HL-60/S4 (cell line): ENCODE measurements around the gene TRPV4.

Experiments
- in situ Hi-C: fragments of 300-500 bp; cut with MboI; formaldehyde crosslinking; loops from 2 replicates; pipeline ENCODE4 v1.14.3; 2022; ENCODE audit warnings: low sequenced_read_pairs

Gene TRPV4

DNA sequence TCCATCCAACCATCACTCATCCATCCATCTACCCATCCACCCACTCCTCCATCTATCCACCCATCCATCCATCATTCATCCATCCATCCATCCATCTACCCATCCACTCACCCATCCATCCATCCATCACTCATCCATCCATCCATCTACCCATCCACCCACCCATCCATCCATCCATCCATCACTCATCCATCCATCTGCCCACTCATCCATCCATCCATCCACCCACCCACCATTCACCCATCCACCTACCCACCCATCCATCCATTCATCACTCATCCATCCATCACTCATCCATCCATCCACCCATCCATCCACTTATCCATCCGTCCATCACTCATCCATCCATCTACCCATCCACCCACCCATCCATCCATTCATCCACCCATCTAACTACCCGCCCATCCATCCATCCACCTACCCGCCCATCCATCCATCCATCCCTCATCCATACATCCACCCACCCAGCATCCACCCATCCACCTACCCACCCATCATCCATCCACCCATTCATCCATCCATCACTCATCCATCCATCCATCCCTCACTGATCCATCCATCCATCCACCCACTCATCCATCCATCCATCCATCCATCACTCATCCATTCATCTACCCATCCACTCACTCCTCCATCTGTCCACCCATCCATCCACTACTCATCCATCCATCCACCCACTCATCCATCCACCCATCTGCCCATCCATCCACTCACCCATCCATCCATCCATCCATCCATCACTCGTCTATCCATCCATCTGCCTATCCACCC, 24.1 kb downstream of the TRPV4 start:
- in situ Hi-C loops: no loop called here

DNA sequence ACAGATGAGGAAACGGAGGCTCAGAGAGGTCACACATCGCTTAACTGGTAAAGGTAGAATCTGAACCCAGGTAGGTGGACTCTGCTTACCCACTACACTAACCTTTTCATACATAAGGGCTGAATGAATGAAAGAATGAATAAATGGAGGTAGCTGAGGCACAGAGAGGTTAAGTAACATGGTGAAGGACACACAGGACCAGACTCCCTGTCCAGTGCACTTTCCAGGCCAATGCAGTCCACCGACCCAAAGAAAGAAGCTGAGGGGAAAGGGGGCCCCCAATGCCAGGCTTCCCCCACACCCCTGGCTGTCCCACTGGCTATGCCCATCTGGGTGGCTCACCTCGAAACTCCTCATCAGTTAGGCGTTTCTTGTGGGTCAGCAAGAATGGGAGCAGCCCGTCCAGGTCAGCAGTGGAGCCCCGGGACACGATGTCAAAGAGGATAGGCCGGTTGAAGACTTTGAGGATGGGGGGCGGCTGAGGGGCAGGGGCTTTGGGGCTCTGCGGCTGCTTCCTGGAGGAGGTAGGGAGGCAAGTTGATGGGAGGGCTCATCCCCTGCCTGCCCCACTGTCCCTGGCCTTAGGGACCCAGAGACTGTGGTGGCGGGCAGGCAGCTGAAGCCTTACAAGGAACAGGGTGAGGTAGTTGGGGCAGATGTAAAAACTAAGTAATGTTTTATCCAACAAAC, 25.1 kb downstream of the TRPV4 start:
- in situ Hi-C loops: no loop called here

DNA sequence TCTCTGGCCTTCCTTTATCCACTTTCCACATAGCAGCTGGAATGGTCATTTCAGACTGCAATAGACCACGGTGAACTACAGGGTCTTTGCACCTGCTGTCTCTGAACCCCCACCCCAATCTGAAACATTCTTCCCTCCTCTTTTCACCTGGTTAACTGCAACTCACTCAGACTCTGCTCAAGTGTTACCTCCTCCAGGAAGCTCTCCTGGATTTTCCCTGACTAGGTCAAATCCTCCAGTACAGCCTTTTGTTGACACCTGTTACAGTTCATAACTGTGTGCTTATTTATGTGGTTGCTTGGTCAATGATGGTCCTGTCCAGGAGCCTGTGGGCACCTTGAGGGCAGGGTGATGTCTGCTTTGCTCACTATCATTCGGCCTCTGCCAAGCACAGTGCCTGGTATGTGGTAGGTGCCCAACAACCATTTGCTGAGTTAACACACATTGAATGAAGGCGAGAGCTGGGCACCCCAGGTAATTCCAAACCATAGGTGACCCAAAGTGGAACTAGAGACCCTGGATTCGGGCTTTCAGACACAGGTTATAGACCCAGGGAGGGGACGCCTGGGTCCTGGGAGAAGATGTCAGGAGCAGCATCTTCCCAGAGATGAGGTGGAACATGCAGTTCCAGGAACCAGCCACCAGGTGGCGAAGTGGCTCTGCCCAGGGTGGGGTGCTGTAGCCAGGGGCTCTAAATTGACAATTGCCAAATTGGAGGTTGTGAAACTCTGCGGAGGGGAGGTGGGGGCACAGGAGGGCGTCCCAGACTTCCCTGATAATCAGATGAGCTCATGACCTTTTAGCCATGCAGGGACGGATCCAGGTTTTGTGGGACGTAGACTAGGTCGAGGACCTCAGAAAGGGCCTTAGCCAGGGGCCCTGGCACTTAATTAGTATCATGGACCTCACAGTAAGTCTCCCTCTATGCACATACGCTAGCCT, 28.1 kb downstream of the TRPV4 start:
- in situ Hi-C loops: no loop called here

DNA sequence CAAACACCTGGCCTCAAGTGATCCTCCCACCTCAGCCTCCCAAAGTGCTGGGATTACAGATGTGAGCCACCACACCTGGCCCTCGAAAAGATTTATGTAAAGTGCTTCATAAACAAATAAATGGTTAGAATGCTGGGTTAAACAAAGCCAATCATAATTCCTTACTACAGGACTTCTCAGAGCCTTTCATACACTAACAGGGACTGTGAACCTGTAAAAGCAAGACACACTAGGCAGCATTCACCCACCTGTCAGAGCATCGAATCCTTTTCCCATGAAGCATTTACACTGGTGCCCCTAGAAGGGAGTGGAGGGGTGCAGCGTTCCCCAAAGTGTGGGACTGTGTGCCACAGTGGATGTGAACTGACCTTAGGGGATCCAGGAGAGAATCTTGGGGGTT, 29.5 kb downstream of the TRPV4 start:
- in situ Hi-C loops: no loop called here

DNA sequence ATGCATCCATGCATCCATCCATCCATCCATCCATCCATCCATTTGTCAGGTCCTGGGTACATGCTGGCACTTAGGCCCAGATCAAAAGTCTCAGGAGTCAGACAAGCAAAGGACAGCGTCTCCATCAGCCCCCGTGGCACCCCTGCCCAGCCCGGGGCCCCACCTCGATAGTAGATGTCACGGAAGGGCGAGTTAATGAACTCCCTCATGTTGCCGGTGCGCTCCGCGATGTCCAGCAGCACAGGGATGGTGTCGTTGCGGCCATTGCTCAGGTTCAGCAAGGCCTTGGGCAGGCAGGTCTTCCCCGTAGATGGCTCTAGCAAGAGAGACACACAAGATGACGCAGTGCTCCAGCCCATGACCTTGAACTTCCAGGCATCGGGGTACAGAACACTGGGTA, 30.4 kb downstream of the TRPV4 start:
- in situ Hi-C loops: no loop called here

DNA sequence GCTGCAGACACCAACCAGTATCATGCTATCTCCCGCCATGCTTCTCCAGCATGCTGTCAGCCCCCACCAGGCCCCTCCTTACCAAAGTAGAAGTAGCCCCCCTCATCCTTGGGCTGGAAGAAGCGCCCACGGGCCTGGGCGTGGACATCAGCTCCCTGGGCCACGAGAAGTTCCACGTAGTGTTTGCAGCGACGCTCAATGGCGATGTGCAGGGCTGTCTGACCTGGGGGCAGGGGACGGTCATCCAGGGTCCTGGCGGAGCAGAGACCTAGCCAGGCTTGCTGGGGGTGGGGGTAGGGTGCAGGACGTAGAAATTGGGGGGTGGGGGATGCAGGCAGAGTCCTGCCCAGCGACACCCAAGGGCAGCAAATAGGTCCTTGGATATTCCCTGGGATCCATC, 32.7 kb downstream of the TRPV4 start:
- in situ Hi-C loops: no loop called here

DNA sequence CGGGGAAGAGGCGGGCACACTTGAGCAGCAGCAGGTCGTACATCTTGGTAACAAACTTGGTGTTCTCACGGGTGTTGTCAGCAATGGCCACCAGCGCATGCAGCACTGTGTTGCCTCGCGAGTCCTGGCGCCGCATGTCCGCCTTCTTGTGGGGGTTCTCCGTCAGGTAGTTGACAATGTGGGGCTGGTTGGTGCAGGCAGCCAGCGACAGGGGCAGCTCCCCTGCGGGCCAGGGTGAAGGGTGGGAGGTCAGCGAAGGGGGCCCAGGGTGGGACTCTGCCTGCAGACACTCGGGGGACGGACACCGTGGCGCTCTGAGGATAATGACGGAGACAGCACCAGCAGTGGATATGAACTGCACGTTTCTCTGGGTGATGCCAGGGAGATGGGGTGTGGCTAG, 34.5 kb downstream of the TRPV4 start:
- in situ Hi-C loops: no loop called here

DNA sequence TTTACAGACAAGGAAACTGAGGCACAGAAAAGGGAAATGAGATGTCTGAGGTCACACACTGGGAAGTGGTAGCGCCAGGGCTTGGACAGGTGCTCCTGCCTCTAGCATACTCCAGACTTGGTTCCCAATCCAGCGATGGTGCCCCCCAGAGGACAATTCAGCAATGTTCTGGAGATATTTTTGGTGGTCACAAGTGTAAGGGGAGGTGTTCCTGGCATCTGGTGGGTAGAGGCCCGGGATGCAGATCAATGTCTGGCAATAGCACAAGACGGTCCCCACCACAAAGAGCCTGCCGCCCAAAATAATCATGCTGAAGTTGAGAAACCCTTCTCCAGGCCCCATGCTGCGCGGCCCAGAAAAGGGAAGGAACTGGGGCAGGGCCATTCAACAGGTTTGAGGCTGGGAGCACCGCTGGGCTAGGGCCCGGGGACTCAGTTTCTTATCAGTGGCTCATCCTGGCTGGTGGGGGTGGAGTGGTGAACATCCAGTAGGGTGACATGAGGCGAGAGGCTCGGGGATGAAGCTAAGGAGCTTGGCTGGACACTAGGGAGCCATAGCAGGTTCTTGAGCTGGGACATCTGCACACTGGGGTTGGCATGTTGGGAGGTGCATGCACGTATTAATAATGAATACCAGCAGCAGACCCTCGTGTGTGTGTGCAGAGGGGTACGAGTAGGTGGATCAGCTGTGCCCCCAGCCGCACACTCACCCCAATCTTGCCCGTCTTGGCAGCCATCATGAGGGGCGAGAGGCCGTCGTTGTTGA, 35.1 kb downstream of the TRPV4 start:
- in situ Hi-C loops: no loop called here

DNA sequence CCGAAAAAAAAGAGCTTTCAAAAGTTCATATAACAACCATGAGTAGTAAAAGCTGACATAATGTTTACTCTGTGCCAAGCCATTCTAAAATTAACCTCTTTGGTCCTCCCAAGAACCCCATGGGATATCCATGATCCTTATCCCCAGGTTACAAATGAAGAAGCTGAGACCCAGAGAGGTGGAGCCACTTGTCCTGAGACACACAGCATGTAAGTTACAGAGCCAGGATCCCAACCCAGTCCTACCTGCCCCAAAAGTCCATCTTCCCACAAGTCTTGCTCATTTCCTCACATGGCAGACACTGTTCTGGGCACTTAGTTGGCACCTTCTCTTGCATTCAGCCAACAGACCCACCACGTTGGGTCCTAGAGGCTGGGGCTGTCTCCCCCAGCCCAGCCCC, 37.1 kb downstream of the TRPV4 start:
- in situ Hi-C loops: no loop called here

DNA sequence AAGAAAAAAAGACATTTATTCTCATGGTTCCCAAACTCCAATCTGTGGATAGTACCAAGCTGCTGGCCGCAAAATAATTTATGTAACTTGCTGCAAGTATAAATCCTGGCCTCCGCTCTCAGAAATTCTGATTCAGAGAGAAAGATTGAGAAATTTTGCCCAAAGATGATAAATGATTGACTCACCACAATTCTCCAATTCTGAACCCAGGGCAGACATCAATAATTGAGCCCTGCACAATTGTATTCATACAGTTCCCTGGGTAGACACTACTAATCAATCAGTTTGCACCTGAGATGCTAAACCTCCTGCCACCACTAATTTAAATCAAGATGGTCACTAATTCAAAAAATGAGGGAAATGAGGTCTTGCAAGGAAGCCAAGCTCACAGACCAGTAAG, 38.2 kb downstream of the TRPV4 start:
- in situ Hi-C loops: no loop called here

DNA sequence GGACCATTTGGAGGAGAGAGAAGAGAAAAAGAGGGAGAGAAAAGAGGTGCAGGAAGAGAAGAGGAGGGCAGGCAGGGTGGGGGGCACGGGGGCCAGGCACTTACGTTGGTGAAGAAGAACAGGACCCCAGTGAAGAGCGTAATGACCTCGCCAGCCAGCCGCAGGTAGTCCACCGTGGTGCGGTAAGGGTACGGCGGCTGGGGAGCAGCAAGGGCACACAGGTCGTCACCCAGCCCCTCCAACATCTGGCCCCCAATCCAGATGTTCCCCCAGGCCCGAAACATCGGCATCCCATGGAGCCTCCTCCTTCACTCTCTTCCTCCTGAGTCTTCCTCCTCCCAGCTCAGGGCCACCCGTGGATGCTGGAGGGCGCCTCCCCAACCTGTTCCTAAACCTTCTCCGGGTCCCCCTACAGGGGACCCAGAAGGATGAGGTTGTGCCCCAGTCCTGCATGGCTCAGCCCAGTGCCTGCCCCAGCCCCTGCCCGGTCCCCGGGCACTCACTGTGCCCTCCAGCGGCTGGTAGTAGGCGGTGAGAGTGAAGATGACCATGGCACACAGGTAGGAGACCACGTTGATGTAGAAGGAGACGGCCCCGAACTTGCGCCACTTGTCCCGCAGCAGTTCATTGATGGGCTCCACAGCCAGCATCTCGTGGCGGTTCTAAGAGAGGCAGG, 39.2 kb downstream of the TRPV4 start:
- in situ Hi-C loops: no loop called here

DNA sequence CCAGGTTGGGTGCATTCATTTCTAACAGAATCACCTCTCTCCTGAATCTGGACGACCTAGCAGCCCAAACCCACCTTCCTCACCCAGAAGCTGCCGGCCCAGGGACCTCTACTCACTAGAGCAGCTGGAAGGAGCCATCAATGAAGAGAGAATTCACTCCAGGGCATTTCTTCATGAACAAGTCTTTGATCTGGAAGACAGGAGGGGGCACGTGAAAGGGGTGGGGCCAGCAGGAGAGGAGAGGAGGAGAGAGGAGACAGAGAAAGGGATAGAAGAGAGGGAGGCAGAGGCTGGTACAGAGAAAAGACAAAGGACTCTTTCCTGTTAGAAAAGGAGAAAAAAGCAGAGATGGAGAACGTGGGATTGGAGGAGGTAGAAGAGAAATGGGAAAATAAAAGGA, 39.8 kb downstream of the TRPV4 start:
- in situ Hi-C loops: no loop called here

DNA sequence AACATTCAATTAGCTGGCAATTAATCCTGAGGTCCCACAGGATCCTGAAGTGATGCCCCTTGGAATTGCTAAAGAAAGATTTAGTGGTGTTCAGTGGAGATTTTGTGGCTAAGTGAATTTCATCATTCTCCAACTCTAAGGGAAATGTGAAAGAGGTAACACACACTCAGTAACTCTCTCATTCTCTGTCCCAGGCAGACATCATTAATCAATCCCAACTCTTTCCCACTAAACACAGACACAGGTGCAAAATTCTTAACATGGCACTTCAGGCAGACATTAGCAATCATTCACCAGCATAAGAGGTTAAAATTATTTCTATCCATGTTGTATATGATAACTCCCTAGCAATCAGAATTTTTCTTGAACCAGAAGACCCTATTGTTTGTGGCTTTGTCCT, 40.2 kb downstream of the TRPV4 start:
- in situ Hi-C loops: no loop called here

DNA sequence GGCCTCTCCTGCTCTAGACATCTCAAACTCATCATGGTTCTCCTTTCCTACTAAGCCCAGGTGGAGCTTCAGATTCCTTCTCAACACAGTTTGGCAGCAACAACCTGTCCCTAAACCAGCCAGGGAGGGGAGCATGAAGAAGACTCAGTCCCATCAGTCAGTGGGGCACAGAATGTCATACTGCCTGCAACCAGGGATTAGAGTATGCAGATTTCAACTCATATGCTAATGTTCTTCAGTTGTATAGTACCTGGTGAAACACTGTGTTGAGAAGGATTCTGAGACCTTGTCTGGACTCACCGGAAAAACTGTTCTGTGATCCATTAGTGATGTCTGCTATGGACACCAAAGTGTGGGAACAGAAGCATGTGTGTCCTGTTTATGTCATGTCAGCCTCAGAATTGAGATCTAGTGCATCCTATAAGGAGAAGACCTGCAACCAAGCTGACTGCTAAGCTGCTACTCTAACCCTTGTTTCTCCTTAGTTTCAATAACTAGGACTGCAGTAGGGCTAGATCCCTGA, 43.6 kb downstream of the TRPV4 start:
- in situ Hi-C loops: no loop called here

DNA sequence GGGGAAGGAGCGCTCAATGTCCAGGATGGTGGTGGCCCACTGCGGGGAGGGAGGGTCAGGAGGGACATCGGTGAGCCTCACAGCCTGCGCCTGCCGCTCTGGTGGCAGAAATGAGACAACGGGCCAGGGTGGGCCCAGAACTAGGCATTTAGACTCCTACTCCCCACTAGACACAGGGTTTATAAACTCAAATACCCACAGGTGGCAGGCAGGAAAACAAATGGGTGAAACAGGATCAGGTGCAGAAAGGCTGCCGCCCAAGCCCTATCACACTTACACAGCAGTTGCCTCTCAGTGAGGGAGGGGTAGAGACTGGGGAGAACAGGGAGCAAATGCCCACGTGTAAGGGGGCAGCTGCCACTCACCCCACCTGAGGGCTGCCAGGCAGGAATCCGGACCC, 46.4 kb downstream of the TRPV4 start:
- in situ Hi-C loops: no loop called here

DNA sequence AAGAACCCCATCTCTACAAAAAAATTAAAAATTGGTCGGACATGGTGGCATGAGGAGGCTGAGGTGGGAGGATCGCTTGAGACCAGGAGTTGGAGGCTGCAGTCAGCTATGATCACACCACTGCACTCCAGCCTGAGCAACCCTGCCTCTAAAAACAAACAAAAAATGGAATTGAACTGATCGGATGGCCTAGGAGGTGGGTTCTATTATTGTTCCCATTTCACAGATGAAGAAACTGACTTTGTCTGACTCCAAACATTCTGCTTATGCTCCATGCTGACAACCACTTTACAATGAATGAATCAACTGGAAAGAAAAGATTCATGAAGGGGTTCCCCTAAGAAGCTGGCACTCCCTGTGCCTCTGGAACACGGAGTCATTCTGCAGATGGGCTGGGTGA, 47.3 kb downstream of the TRPV4 start:
- in situ Hi-C loops: no loop called here

DNA sequence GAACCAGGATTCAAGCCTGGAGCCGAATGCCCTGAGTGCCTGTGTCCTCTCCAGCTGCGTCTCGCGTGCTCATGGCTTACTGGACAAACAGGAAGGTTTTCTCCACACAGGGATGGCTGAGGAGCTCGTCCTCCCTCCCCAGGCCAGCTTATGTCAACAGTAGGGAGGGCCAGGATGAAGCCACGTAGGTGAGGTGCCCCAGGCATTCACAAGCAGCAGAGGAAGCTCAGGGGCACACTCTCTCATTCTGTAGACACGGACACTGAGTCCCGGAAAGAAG, 49.3 kb downstream of the TRPV4 start:
- in situ Hi-C loops: no loop called here

DNA sequence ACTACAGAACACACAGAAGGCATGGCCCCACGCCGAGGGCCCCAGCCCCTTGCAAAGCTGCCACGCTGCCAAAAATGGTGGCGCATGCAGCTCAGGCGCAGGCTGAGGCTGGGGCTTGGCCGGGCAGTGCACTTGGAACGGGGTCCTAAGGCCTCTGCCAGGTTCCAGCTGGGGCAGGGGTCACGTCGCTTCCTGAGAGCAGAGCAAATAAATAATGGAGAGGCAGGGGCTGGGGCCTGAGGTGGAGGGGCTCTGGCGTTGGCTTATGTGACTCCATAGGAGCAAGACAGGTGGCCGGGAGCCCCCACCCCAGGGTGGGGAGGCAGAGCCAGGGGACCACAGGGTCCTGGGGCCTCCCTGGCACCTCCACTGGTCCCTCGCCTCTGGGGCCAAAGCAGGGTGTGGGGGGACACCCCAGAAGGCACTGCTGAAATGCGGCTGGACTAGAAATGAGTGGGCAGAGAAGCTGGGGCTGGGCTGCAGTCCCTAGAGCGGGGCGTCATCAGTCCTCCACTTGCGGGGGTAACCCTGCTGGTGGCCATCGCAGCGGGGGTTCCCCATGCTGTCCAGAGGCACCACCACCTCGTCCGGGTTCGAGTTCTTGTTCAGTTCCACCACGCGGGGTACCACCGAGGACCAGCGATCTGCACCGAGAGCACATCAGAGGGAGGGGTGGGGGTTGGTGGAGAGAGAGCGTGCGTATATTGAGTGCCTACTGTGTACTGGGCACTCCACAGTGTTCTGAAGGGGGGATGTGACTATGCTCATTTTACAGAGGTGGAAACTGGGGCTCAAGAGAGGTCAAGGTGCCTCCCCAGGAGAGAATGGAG, 49.8 kb downstream of the TRPV4 start:
- in situ Hi-C loops: no loop called here

DNA sequence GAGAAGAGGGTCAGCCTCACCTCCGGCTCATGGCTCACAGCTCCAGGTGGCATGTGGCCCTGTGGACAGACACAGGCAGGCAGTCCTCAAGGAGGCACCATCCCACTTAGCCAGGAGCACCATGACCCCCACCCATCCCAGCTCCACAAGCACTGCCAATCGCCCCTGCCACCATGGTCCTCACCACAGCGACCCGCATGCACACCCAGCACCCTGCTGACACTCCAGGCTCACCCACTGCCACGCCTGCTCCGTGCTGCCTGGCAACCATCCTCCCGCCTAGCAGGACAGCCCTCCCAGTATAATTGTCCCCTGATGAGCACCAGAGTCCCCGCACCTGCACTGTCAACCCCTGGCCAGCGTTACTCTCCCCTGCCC, 50.9 kb downstream of the TRPV4 start:
- in situ Hi-C loops: no loop called here
